Activated T-cell treated with anti-CD3 and anti-CD28 coated beads for 48 hours (primary cell): ENCODE results near the gene DICER1.

Experiments used
- DNase-seq: peaks from one replicate; pipeline ENCODE4 v3.0.0-alpha.2; 2020; ENCODE audit warnings: low read depth

The DICER1 gene

GRCh38 chr14:95125221-95125620, 32.1 kb downstream of the DICER1 start:
- no peak for DNase-seq

GRCh38 chr14:95123891-95124579, 33.3 kb downstream of the DICER1 start:
- DNase-seq: no peak

- DNase-seq: no peak
Measured at GRCh38 chr14:95122621-95122945, 34.7 kb downstream of the DICER1 start.

- no peak for DNase-seq
Measured at GRCh38 chr14:95121911-95122620, 35.3 kb downstream of the DICER1 start.

- no peak for DNase-seq
Measured at GRCh38 chr14:95119336-95119735, 38.0 kb downstream of the DICER1 start.

GRCh38 chr14:95117937-95118721, 39.2 kb downstream of the DICER1 start:
- DNase-seq: no peak

- no peak for DNase-seq
Measured at GRCh38 chr14:95113476-95113875, 43.9 kb downstream of the DICER1 start.

GRCh38 chr14:95111507-95112164, 45.7 kb downstream of the DICER1 start:
- DNase-seq: no peak

- no peak for DNase-seq
Measured at GRCh38 chr14:95110178-95110577, 47.2 kb downstream of the DICER1 start.

- DNase-seq: no peak
Measured at GRCh38 chr14:95107711-95108110, 49.6 kb downstream of the DICER1 start.

GRCh38 chr14:95106971-95107370, 50.4 kb downstream of the DICER1 start:
- no peak for DNase-seq

GRCh38 chr14:95104911-95105310, 52.4 kb downstream of the DICER1 start:
- DNase-seq: no peak

GRCh38 chr14:95102680-95103044, 54.7 kb downstream of the DICER1 start:
- no peak for DNase-seq

GRCh38 chr14:95101736-95102679, 55.3 kb downstream of the DICER1 start:
- DNase-seq: no peak

- DNase-seq: peak; percentile 7
Measured at GRCh38 chr14:95098984-95099599, 58.2 kb downstream of the DICER1 start.

GRCh38 chr14:95097385-95097784, 59.9 kb downstream of the DICER1 start:
- no peak for DNase-seq

GRCh38 chr14:95096476-95096875, 60.9 kb downstream of the DICER1 start:
- no peak for DNase-seq

GRCh38 chr14:95095996-95096395, 61.3 kb downstream of the DICER1 start:
- no peak for DNase-seq

- DNase-seq: no peak
Measured at GRCh38 chr14:95092723-95093122, 64.6 kb downstream of the DICER1 start.

GRCh38 chr14:95091581-95091980, 65.7 kb downstream of the DICER1 start:
- DNase-seq: no peak

- no peak for DNase-seq
Measured at GRCh38 chr14:95088665-95089064, 68.7 kb downstream of the DICER1 start.
